ENCODE data around the gene PYDC2.

Gene PYDC2

DNA sequence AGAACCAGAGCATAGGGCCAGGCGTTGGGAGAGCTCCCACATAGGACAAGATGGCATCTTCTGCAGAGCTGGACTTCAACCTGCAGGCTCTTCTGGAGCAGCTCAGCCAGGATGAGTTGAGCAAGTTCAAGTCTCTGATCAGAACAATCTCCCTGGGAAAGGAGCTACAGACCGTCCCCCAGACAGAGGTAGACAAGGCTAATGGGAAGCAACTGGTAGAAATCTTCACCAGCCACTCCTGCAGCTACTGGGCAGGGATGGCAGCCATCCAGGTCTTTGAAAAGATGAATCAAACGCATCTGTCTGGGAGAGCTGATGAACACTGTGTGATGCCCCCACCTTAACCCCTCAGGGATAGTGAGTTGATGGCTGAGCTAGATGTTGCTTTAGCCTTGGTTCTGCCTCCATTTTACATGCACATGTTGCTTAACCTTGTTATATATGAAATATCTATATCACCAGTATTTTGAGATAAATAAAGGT lies at the start of gene PYDC2:
PYDC2 (plus strand) TSS at position 51 of the 483 bp plus-strand sequence; CDS start at position 51, 0 bp downstream.
- DNase-seq (ENCODE audit: low read depth in 4 of 4, low spot score in 1 of 4), result no peak

DNA sequence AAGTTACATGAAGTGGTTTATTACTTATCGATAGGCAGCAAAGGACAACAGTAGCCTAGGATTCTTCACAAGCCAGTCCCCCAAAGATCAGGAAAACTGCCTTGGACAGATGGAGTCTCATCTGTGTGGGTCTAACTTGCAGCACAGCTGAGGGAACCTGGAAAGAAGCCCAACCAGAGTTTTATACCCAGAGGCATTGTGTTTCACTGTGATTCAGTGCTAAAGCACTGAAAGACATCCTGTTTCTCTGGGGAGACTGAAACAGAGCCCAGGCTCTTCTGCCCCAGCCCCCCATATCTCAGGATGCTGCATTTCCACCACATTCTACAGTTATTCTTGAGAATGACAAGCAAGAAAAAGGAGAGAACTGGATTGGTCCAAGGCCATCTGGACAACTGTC lies 48.2 kb upstream of the PYDC2 start:
- no peak for DNase-seq (ENCODE audit: low read depth in 4 of 4, low spot score in 1 of 4)

DNA sequence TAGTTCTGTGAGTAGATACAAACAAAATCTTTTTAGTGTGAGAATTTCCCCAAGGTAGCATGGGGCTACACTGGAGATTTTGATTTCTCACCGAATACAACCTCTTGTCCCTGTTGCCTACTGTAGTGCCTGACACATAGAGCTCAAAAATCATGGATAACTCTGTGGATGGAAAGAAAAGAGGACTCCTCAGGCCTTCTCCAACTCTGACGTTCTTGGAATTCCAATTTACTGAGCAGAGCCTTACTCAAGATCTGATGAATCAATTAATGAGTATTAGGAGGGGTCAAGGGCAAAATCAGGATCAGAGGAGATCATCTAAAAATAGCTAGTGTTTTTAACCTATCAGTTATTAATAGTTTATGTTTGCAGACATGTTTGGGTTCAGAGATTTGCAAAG lies 46.7 kb upstream of the PYDC2 start:
- DNase-seq (ENCODE audit: low read depth in 4 of 4, low spot score in 1 of 4), result no peak

DNA sequence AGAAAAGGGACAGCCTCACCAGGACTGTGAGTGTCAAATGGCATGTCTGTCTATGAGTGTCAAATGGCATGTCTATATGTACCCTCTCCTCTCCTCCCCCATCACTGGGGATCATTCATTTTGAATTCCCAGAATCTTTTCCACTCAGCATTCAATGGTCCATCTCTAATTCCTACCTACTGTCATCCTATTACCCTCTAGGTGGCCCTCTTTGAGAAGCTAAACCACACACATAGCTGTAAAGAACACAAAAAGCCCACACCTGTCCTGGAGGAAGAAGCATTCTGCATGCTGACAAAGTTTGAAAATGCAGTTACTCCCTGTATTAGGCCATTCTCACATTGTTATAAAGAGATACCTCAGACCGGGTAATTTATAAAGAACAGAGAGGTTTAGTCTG lies 46.2 kb upstream of the PYDC2 start:
- DNase-seq (ENCODE audit: low read depth in 4 of 4, low spot score in 1 of 4), result no peak

DNA sequence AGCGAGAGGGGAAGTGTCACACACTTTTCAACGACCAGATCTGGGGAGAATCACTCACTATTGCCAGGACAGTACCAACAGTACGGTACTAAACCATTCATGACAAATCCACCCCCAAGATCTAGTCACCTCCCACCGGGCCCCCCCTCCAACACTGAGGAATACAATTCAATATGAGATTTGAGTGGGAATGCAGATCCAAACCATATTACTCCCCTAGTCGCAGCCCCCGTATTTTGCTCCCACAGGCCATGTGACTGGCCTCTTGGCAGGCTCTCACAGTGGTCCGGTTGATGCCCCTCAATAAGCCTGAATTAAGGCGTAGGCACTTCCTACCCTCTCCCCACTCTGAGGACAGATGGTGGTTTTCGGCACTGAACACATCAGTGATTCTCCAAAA lies 45.4 kb upstream of the PYDC2 start:
- DNase-seq (ENCODE audit: low read depth in 4 of 4, low spot score in 1 of 4), result no peak

DNA sequence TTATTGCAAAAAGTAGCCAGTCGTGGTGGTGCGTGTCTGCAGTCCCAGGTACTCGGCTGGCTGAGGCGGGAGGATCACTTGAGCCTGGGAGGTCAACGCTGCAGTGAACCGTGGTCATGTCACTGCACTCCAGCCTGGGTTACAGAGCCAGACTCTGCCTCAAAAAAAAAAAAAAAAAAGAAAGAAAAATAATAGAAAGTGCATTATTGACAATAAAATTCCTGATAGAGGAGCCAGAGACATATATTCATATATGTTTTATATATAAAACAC lies 43.6 kb upstream of the PYDC2 start:
- no peak for DNase-seq (ENCODE audit: low read depth in 4 of 4, low spot score in 1 of 4)

DNA sequence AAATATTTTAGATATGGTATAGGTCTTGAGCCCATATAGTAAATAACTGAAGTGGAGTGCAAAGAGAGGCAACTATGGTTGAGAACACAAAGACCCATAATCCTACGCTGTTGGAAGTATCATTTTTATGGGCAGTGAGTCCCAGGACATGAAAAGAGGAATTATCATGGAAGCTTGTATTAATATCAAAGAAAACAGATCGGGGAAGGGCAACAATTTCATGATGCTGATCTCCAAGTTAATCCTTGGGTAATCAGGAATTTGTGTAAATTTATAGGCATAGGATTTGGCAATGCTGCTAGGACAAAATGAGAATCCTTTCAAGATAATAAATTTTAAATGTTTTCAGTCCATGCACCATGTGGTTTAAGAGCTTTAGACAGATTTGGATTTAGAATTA lies 40.2 kb upstream of the PYDC2 start:
- no peak for DNase-seq (ENCODE audit: low read depth in 4 of 4, low spot score in 1 of 4)

DNA sequence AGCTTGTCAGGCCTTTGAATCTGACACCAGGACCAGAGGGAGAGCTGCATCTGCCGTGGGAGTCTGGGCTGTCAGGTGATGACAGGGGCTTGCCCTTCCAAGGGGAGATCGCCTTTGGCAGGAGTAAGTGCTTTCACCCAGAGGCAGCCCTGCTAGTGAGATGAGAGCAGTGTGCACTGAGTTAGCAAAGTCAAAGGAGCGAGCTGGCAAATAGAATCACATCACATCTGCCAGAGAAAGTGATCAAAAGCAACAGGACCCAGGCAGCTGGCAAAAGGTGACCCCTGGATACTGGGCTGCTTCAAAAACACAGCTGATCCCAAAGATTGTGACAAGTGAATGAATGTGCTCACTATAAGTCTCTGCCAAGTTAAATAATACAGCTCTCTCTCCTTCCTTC lies 36.1 kb upstream of the PYDC2 start:
- no peak for DNase-seq (ENCODE audit: low read depth in 4 of 4, low spot score in 1 of 4)

DNA sequence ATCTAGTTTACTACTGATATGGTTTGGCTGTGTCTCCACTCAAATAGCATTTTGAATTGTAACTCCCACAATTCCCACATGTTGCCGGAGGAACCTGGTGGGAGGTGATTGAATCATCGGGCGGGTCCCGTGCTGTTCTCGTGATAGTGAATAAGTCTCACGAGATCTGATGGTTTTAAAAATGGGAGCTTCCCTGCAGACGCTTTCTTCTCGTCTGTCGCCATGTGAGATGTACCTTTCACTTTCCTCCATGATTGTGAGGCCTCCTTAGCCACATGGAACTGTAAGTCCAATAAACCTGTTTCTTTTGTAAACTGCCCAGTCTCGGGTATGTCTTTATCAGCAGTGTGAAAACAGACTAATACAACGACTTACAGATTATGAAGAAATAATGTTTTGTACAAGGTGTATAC lies 35.6 kb upstream of the PYDC2 start:
- no peak for DNase-seq (ENCODE audit: low read depth in 4 of 4, low spot score in 1 of 4)

DNA sequence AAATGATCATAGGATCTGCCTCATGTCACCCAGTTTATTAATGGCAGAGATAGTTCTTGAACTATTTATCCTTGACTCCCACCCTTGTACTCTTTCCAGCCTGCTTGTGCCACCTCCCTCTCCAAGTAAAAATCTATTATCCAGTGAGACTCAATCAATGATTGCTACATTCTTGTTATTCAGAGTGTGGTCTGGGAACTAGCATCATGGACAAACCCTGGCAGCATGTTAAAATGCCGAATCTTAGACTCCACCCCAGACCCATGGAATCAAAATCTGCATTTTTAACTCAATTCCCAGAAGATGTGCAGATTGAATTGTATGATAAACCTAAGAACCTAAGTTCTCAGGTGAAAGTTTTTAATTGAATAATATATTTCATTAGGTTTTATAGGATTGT lies 34.7 kb upstream of the PYDC2 start:
- DNase-seq (ENCODE audit: low read depth in 4 of 4, low spot score in 1 of 4), result no peak

DNA sequence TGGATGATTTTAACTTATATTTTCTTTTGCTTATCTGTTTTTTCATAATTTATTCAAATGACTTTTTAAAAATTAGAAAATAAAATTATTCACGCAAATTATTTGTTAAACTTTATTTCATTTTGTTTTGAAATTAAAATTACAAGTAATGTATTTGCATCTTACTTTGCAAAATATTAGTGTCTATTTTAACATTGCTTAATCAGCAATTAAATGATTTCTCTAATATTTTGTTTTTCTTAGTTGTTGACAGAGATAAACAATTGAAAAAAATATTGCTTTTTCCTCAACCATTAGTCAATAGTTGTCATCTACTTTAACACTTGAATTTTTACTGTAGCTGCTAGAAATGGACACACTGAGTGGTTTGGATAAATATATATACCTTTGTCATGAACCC lies 32.8 kb upstream of the PYDC2 start:
- no peak for DNase-seq (ENCODE audit: low read depth in 4 of 4, low spot score in 1 of 4)

DNA sequence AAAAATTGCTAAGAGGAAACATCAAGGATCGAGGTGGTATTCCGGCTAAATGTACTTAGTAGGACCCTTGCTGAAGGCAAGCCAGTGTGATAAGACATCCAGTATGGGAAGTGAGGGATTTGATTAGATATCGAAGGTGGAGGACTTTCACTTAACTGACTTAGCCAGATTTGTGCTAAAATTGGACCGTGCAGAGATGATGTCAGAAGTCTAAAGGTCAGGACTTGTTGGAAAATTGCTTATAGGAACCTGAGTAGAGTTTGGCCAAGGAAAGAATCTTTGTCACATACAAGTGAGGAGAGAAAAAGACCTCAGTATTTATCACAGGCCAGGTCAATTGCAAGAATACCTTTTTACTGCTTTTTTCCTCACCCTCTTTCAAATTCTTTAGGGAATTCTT lies 30.9 kb upstream of the PYDC2 start:
- DNase-seq (ENCODE audit: low read depth in 4 of 4, low spot score in 1 of 4), result no peak

DNA sequence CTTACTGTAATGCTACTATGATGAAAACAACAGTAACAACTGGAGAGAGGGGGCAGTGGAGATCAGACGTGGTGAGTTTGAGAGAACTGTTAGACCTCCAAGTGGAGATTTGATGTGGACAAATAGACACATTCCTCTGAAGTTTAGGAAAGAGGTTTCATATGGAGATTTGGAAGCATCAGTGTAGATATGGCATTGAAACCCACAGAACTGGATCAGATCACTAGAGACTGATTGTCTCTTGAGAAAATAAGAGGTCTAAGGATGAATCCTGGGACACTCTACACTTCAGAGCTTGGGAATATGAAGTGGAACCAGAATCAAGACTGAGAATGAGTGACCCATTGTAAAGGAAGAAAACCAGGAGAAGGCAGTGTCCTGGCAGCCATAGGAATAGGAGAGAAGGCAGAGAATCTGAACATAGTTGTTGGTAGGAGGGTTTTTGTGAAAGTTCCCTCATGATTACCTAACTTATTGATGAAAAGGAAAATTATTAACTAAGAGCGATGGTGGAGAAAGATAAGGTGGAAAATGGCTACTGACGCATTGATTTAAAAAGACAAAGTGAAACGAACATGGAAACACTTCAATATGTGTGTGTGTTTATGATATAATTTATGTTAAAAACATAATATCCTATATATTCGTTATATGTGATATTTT lies 29.7 kb upstream of the PYDC2 start:
- DNase-seq (ENCODE audit: low read depth in 4 of 4, low spot score in 1 of 4), result no peak

DNA sequence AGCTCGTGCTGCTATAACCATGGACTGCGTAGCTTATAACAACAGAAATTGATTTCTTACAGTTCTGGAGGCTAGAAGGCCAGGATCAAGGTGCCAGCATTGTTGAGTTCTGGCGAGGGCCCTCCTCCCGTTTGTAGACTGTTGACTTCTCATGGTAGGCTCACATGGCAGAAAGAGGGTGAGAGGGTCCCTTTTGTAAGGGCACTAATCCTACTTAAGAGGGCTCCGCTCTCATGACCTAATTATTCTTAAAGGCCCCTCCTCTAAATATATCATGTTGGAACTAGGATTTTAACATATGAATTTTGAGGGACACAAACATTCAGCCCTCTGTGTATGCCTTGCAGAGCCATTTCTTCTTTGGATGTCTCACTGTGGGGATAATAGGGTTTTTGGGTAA lies 28.8 kb upstream of the PYDC2 start:
- DNase-seq (ENCODE audit: low read depth in 4 of 4, low spot score in 1 of 4), result no peak

DNA sequence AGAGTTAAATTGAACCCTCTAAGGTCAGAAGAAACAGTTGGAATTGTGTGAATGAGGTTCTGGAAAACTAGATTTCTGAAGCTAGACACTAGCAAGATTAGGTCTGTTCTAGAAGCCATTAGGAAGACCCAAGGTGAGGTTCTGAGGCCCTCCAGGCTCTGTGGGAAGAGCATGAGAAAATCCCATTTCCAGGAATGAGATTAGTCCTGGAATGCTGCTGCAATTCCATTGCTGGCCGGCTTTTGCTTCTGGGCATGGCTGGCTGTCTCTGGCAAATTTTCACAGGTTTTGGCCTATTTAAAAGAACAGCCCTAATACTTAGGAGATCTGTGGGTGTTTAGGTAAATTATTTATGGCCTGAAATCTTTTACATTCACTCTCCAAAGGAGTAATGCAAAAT lies 26.9 kb upstream of the PYDC2 start:
- DNase-seq (ENCODE audit: low read depth in 4 of 4, low spot score in 1 of 4), result no peak

DNA sequence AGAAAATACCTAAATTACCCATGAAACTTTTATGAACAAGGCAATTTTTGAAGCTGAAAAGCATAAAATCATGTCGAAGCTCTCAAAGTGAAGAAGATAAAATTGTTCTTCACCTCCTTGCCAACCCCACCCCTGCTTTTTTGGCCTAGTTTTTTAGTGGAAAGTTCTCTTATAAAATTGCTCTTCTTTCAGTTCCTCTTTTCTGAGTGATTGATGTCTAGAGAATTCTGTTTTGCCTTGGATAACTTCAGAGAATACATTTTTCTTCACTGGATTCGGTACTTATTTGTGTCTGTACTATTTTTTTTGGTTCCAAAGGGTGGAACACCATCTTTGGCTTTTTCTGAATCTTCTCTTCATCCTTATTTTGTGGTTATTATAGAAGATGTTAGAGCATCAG lies 25.0 kb upstream of the PYDC2 start:
- no peak for DNase-seq (ENCODE audit: low read depth in 4 of 4, low spot score in 1 of 4)

DNA sequence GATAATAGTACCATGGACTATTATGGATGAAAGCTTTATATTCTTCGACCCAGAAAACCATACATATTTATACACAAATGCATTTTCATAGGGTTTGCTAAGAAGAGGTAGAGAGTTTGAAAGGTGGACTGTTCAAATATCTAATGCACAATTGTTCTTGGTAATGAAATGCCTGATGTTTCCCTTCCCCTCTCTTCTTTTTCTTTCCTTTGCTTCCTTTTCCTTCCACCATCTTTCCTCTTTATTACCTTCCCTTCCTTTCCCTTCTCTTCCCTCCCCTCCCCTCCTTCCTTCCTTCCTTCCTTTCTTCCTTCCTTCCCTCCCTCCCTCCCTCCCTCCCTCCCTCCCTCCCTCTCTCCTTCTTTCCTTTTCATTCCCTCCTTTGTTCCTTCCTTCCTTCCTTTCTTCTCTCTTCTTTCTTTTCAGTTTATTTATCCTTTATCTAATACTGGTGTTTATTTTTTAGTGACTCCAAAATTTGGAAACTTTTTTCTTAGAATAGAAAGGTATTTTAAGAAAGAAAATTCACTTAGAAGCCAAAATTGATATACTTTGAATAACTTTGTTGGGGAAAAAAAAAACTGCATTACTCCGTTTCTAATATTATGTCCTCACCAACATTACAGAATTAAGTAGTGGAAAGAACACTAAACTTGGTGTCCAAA lies 22.7 kb upstream of the PYDC2 start:
- no peak for DNase-seq (ENCODE audit: low read depth in 4 of 4, low spot score in 1 of 4)

DNA sequence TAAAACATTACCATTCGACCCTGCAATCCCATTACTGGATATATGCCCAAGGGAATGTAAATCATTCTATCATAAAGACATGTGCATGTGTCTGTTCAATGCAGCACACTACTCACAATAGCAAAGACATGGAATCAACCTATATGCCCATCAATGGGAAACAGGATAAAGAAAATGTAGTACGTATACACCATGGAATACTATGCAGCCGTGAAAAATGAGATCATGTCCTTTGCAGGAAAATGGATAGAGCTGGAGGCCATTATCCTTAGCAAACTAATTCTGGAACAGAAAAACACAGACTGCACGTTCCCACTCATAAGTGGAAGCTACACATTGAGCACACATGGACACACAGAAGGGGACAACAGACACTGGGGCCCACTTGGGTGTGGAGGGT lies 20.4 kb upstream of the PYDC2 start:
- no peak for DNase-seq (ENCODE audit: low read depth in 4 of 4, low spot score in 1 of 4)

DNA sequence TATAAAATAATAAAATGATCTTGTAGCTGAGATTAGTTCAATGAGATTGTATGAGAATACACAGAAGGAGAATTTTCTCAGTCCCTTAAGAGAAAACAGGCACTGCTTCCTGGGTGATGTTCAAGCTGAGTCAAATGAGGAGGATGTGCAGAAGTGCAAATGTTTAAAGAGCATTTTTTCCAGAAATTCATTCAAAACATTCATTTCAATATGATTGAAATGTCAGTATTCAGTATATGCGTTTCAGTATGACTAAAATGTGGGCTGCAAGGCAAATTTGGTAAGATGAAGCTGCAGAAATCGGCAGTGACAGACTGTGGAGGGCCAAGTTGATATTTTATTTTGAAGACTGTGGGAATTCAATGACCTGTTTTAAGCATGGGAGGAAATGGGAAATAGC lies 19.3 kb upstream of the PYDC2 start:
- DNase-seq (ENCODE audit: low read depth in 4 of 4, low spot score in 1 of 4), result no peak

DNA sequence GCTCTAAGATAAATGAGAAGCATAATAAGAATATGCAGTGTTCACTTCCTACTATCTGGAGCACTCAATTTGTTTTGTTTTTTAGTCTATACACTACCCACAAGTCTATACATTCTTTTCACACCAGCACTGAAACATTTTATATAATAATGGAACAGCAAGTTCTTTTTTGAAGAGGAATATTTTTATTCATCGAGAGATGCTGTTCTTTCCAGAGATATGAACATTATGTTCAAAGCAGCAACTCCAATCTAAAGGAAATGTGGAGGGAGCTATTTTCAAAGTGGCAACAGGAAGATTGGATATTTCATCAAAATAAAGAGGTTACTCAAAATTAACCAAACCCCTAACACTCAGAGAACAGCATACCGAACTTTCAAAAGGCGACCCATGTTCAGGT lies 16.4 kb upstream of the PYDC2 start:
- DNase-seq (ENCODE audit: low read depth in 4 of 4, low spot score in 1 of 4), result no peak

DNA sequence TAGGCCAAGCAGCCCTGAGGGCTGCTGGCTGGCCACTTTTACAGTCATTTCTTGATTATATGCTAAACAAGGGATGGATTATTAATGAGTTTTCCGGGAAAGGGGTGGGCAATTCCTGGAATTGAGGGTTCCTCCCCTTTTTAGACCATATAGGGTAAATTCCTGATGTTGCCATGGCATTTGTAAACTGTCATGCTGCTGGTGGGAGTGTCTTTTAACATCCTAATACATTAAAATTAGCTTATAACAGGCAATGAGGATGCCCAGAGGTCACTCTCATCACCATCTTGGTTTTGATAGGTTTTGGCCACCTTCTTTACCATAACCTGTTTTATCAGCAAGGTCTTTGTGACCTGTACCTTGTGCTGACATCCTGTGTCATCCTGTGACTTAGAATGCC lies 11.7 kb upstream of the PYDC2 start:
- no peak for DNase-seq (ENCODE audit: low read depth in 4 of 4, low spot score in 1 of 4)

DNA sequence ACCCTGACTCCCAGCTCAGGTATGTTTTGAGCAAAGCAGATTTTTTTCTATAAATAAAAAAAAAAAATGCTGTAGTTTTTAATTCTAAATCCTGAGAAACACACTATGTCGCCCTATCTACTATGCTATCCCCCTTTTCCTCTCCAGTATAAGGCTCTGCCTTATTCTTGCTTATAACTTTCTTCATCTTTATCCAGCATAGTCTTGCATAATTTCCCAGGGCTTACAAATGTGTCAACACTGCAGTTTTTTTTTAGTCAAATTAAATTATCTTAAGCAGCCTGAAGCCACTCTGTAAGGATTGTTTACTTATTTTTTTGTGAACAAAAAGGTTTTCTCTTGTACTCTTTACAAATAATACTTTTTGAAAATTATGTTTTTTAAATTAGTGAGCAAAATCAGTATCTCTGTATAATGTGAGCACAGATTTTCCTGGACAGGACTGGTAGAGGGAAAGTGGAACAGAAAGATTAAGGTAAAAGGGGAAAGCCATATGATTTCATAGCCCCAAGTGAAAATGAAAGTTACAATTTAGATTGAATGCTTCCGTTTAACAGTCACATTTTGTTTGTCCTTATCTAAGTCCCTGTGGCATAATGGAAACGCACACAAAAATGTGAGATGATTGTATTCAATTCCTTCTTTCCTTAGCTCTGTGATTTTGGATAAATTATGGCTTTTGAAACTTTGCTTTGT lies 5.6 kb upstream of the PYDC2 start:
- DNase-seq (ENCODE audit: low read depth in 4 of 4, low spot score in 1 of 4), result no peak

DNA sequence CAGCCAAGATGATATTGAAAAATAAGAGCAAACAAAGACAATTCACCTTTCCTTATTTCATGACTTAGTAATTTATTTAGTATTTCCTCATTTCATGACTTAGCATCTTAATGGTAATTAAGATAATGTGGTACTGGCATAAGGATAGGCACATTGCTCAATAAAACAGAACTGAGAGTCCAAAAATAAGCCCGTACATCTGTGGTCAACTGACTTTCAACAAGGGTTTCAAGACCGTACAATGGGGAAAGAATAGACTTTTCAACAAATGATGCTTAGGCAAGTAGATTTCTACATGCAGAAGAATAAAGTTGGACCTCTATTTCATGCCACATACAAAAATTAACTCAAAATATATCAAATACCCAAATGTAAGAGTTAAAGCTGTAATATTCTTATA lies 603 bp upstream of the PYDC2 start:
- no peak for DNase-seq (ENCODE audit: low read depth in 4 of 4, low spot score in 1 of 4)
